Measurements from ENCODE around the gene SNX30.
"Not testable (repeated sequence)": the region's sequence is repeated elsewhere in the genome, so short reads cannot be mapped to it uniquely, and the experiment has no call there.

Gene SNX30

GRCh38 chr9:112750016-112750763 lies at the start of gene SNX30:
Gene SNX30, plus strand, starts transcription at chr9:112750760. Its CDS starts 242 bp downstream, at chr9:112751002.
- peak; percentile 83 to 88 for DNase-seq

- DNase-seq = no peak
Measured at GRCh38 chr9:112703304-112703703, 47.3 kb upstream of the SNX30 start.

- no peak for DNase-seq
Measured at GRCh38 chr9:112705768-112706427, 44.7 kb upstream of the SNX30 start.

GRCh38 chr9:112711050-112711689 lies 39.4 kb upstream of the SNX30 start:
- DNase-seq = no peak

GRCh38 chr9:112712678-112713077 lies 37.9 kb upstream of the SNX30 start:
- DNase-seq = no peak

GRCh38 chr9:112717661-112718331 lies 32.8 kb upstream of the SNX30 start, which contains the start of gene INIP:
Gene INIP, minus strand, starts transcription at chr9:112718117. Its CDS starts 1,632 bp downstream, at chr9:112716485.
- peak; percentile 97 to 98 for DNase-seq

- DNase-seq = no peak
Measured at GRCh38 chr9:112719241-112719691, 31.3 kb upstream of the SNX30 start.

GRCh38 chr9:112719696-112720095 lies 30.9 kb upstream of the SNX30 start:
- no peak for DNase-seq

- DNase-seq = no peak
Measured at GRCh38 chr9:112720113-112720780, 30.3 kb upstream of the SNX30 start.

- DNase-seq = not testable (repeated sequence)
Measured at GRCh38 chr9:112722749-112723148, 27.8 kb upstream of the SNX30 start.

- DNase-seq = no peak
Measured at GRCh38 chr9:112725961-112726360, 24.6 kb upstream of the SNX30 start.

GRCh38 chr9:112726428-112726827 lies 24.1 kb upstream of the SNX30 start:
- no peak for DNase-seq

- no peak for DNase-seq
Measured at GRCh38 chr9:112728401-112728800, 22.2 kb upstream of the SNX30 start.

- no peak for DNase-seq
Measured at GRCh38 chr9:112731971-112732370, 18.6 kb upstream of the SNX30 start.

GRCh38 chr9:112734892-112735291 lies 15.7 kb upstream of the SNX30 start:
- DNase-seq = no peak

GRCh38 chr9:112743216-112743836 lies 7.2 kb upstream of the SNX30 start:
- DNase-seq = no peak

GRCh38 chr9:112744177-112744576 lies 6.4 kb upstream of the SNX30 start:
- DNase-seq = no peak

- DNase-seq = no peak
Measured at GRCh38 chr9:112747094-112747493, 3.5 kb upstream of the SNX30 start.

GRCh38 chr9:112750764-112751055 lies 150 bp downstream of the SNX30 start:
- no peak for DNase-seq

- peak; percentile 30 to 51 for DNase-seq
Measured at GRCh38 chr9:112751056-112751795, 666 bp downstream of the SNX30 start.

GRCh38 chr9:112752334-112753125 lies 2.0 kb downstream of the SNX30 start:
- no peak for DNase-seq
